ENCODE results near the gene UGT8. TPM values are rescaled to one million over a fixed set of nuclear protein-coding genes. Genes with fewer than 3 reads are reported as not detected.

Gene UGT8, protein sequence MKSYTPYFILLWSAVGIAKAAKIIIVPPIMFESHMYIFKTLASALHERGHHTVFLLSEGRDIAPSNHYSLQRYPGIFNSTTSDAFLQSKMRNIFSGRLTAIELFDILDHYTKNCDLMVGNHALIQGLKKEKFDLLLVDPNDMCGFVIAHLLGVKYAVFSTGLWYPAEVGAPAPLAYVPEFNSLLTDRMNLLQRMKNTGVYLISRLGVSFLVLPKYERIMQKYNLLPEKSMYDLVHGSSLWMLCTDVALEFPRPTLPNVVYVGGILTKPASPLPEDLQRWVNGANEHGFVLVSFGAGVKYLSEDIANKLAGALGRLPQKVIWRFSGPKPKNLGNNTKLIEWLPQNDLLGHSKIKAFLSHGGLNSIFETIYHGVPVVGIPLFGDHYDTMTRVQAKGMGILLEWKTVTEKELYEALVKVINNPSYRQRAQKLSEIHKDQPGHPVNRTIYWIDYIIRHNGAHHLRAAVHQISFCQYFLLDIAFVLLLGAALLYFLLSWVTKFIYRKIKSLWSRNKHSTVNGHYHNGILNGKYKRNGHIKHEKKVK
- total RNA-seq, result 0.06 TPM in 1 of 2 replicates, not detected in the other

DNA sequence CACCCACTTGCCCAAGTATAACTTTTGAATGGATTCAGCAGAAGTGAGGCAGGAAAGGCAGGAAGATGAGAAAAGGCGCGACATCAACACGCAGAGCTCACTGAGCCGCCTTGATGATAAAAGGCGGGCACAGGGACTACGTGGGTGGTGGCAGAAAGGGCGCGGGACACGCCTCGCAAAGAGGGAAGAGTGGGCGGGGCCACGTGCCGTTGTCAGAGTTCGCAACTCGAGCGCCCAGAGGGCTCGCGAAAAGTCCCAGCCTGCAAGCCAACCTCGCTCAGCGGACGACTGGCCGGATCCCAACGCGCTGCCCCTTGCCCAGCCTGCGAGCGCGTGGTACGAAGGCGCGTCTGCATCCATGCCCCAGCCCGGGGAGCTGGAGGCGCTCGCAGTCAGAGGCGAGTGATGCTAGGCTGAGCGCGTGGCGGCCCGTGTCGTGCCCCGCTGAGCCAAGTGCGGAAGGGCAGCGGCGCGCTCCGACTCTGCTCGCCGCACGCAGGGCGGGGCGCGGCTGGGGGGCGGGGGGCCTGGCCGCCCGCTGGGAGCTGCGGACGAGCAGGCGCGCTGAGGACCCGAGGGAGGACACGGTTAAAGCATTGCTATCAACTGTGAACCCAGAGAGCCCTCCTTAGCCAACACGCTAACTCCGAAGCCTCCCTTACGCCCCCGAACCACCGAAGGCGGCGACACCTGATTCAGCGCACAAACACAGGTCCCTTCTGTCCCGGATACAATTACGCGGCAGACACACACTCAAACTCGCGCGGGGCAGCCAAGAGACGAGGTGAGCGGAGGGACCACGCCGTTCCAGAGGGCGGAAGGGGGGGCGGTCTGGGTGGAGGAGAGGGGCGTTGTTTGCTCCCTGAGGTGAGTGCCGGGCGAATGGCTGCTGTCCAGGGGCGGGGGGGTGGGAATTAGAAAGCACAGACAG is at the start of gene UGT8:
Gene UGT8, plus strand, starts transcription at position 617 of the 931 bp plus-strand sequence. CDS start 24,074 bp downstream, outside the sequence.

Data from aortic smooth muscle cell (primary cell).